ENCODE results near the gene SPIN1.

The SPIN1 gene

DNA sequence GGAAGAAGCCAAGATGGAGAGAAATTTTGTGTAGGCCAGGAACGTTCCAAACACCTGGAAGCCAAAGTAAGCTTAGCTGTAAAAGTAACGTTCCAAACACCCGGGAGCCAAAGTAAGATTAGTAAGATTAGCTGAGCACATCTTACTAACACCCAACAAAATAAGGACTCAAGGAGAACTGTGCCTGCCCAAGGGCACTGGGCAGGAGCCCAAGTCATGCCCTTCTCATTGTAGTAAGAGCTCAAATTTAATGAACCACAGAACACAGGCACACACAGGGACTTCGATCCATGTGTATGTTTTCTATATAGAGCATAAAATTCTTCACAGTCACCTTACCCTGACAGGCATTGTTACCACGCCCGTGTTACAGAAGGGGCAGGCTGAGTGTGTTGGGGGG lies 110.6 kb downstream of the SPIN1 start:
- no peak for DNase-seq (ENCODE audit: low read depth)

DNA sequence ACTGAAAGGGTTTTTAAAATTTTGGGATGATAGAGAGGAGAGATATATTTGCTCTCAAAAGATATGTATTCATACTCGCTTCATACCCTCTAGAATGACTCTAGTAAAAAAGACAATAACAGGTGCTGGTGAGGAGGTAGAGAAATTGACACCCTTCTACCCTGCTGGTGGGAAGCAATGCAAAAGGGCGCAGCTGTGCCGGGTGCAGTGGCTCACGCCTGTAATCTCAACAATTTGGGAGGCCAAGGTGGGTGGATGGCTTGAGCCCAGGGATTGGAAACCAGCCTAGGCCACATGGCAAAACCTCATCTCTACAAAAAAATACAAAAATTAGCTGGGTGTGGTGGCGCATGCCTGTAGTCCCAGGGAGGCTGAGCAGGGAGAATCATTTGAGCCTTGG lies 112.8 kb downstream of the SPIN1 start:
- DNase-seq (ENCODE audit: low read depth): no peak

DNA sequence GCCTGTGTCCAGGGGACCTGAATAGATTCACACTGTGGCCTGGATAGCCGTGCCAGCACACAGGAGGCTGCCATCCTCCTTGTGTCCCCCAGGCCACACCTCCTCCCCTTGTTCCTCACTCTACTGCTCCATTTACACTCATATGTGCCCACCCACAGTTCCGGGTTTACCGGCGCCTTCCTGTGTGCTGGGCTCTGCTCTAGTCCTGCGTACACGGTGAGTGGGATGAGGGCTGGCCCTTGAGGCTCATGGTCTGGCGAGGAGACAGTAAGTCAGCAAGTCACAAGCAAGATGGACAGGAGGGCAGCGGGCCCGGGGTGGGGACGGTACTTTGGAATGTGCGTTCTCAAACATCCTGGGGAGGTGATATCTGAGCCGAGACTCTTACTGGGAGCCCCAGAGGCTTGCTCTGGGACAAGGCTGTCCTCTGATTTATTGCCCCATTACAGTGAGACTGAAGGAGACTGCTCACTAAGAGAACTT lies 114.3 kb downstream of the SPIN1 start:
- no peak for DNase-seq (ENCODE audit: low read depth)

DNA sequence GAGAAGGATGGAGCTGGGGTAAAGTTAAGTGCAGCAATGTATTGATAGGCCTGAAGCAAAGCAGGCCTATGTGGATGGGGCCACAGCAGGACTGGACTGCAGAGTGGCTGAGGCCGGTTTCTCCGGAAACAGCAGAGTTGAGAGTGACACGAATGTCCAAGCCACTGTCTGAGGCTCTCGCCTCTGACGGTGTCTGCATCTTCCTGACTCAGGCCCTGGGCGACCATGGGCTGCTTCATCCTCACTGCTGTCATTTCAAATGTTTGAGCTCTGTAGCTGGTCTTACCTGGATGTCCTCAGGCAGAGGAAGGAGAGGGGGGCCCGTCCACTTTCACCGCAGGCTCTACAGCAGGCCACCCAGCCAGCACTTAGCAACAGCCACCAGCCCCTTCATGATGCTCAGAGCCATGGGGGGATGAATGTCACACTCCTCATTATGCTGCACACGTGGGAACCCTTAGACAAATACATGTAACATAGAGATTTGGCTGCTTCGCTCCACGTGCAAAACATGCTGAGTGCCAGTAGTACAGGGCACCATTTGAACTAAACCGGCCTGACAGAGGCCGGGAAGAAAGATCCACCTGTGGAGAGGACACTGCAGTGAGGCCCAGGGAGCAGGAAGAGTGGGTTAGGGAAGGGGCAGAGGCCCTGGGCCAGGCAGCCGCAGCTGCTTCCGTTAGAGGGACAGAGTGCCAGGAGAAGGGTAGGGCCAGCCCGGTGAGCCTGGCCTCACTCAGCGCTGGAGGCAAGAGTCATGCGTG lies 115.0 kb downstream of the SPIN1 start:
- DNase-seq (ENCODE audit: low read depth): no peak

DNA sequence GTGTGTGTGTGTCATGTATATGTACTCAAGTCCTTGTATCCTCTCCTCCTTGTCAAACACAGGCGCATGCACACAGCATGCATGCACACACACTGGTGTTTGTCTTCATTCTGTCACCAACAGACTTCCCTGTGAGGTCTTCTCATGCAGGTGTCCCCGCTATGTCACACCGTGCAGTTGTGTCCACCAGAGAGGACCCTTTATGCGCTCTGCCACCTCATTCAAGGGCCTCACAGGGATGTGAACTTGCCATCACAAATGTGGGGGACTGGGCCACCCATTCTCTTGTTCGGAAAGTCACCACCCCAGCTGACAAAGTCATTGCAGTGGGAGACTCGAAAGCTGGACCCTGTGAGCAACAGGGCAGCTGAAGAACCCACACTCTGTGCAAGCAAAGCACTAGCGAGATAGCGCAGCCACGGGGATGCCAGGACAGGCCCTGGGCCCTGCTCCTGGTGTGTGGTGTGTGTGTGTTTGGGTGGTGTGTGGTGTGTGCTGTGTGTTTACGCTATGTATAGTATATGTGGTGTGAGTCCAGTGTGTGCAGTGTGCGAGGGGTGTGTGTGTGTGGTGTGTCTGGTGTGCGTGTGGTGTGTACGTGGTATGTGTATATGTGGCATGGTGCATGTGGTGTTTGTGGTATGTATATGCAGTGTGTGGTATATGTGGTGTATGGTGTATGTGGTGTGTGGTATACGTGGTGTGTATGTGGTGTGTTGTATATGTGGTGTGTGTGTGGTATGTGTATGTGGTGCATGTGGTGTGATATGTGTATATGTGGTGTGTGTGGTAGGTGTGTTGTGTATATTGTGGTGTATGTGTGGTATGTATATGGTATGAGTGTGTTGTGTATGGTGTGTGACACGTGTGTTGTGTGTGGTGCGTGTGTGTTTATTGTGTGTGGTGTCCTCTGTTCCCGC lies 115.9 kb downstream of the SPIN1 start:
- DNase-seq (ENCODE audit: low read depth): no peak

DNA sequence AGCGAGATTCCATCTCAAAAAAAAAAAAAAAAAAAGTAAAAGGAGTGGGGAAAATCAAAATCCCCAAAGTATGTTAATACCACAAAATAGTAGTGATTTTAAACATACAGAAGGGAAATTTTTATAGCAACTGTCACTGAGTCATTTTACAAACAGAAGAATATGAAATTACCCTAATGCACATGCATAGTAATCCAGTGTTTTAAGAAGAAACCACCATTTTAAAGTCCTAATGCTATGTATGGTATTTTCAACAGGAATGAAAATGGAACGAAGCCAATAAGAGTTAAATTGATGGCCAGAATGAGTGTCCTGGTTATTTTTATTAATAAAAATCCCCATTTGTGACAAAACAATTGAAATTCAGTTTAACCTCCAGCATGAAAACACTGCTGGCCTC lies 120.1 kb downstream of the SPIN1 start:
- DNase-seq (ENCODE audit: low read depth): no peak

DNA sequence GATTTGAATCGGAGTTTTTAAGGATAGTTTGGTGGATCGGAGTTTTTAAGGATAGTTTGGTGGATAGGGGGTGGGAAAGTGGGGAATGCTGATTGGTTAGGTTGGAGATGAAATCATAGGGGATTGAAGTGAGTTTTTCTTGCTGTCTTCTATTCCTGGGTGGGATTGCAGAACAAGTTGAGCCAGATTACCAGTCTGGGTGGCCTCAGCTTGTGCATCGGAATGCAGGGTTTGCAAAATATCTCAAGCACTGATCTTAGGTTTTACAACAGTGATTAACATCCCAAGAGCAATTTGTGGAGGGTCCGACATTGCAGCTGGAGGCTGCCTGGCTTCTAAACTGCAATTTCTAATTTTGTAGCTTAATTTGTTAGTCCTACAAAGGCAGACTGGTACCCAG lies 123.7 kb downstream of the SPIN1 start:
- no peak for DNase-seq (ENCODE audit: low read depth)

DNA sequence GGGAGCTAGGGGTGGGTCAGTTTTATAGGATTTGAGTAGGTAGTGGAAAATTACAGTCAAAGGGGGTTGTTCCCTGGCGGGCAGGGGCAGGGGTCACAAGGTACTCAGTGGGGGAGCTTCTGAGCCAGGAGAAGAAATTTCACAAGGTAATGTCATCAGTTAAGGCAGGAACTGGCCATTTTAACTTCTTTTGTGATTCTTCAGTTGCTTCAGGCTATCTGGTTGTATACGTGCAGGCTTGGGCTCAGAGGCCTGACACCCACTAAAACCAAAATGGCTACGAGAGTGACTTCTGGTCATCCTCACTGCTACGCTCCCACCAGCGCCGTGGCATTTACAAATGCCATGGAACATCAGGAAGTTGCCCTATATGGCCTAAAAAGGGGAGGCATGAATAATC lies 126.0 kb downstream of the SPIN1 start:
- DNase-seq (ENCODE audit: low read depth): no peak

DNA sequence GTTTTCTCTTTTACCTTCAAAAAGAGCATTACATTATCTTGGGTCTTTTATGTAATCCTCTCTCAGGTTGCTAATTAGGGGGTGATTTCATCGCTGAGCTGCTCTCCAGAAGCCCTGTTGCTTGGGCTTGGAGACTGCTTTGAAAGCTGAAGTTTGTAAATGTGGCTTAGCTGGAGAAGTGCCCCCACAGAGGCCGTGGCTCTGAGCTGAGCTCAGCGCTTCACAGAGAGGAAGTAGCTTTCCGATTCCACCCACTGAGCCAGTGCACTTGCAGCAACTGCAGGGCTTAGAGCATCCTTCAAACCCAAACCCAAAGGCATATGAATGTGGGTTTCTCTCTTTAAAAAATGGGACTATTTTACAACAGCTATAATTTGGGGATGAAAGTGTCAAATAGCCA lies 133.1 kb downstream of the SPIN1 start:
- DNase-seq (ENCODE audit: low read depth): no peak

DNA sequence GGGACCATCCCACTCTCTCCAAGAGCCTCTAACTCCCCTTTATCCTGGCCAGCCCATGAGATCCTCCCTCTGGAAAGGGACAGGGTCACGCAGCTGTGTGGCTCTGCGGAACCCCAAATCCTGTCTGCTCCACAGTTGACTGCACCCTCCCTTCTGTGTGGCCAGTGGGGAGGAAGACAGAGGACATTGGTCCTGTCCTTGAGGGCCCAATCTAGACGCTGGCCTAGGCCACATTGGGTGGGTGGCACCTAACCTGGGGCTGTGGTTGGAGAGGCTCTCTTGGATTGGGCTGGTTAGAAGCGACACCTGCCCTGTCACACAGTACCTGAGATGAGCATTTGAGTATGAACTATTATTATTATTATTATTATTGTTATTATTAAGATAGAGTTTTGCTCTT lies 134.1 kb downstream of the SPIN1 start:
- DNase-seq (ENCODE audit: low read depth): no peak

DNA sequence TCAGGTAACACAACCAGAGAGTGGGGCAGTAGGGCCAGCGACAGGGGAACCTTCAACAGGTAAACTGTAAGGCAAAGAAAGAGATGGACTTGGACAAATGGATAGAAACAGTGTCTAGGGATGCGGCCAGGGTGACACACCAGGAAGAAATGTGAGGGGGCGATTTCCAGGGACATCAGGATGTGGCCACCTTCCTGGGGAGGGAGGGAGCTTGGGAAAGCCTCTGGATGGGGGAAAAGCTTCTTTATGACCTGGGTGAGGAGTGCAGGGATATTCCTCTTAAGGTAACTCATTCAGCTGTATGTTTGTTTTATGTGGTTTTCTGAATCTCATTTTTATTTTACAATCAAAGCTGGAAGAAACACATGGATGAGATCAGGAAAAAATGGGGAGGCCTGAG lies 134.8 kb downstream of the SPIN1 start:
- DNase-seq (ENCODE audit: low read depth): no peak

DNA sequence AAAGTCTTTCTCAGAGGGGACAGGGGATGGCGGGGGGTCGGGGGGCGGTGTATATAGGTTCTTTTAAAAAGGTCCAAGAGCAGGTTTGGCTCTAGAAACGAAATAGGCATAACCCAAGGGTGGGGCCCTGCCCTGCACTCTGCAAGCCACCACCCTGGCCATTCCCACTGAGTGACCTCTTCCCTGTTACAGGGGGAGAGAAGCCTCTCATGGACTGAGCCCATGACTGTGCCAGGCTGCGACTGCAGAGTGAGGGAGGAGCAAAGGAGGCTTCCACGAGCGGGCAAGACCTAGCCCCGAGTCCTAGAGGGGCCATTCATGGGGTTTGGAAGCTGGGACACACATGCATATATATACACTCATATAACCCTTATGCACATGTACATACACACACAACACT lies 136.7 kb downstream of the SPIN1 start:
- no peak for DNase-seq (ENCODE audit: low read depth)

DNA sequence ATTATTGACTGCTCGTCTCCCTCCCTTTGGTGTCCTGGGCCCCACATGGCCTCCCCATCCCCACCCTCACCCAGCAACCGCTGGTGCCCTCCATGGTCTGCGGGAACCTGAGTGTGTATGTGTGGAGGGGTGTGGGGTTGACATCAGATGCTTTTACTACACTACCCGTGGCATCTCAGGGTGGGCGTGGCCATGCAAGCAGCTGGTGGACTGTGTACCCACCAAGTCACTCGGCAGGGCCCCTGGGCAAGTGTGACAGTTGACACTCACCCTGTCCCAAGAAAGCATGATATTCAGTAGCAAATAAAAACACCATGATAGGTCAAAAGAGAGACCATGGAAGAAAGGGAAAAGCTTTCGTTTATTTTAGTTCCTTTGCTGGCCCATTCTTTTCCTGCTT lies 139.4 kb downstream of the SPIN1 start:
- no peak for DNase-seq (ENCODE audit: low read depth)

Data from activated T-cell treated with anti-CD3 and anti-CD28 coated beads for 48 hours (primary cell).